Measurements from ENCODE around the gene PNPLA7.
"Not testable (repeated sequence)": the region's sequence is repeated elsewhere in the genome, so short reads cannot be mapped to it uniquely, and the experiment has no call there.

PNPLA7 gene

DNA sequence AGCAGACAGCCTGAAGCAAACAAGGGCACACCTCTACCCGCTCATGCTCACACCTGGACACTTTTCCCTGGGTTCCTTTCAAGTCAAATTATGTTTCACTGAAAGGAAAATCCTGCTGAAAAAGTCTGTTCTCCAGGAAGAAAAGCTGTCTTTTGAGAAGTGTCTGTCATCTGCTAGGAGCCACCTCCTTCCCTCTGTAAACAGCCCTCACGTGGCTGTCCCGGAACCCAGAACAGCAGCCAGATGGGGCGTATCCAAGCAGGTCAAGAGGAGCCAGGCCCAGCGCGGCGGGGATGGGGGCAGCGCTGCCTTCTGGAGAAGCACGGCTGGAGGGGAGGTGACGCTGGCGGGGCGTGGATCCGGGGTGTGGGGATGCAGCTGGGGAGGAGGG lies at the start of gene PNPLA7:
Gene PNPLA7, minus strand, starts transcription at position 172 of the 391 bp plus-strand sequence. CDS start 205 bp downstream, outside the sequence.
- peak; percentile 56 for DNase-seq

DNA sequence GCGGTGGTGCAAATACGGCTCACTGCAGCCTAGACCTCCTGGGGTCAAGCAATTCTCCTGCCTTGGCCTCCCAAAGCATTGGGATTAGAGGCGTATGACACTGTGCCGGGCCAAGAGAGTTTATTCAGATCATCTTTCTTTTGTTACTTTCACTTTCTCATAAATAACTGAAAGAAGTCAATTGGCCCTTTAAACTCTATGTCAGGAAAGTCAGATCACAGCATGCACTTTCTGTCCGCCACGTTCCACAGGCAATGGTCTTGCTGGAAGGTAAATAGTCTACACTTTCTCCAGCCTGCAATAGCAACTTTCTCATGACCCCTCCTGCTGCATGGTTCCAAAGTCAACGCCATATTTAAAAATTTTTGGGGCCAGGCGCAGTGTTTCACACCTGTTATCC lies 48.7 kb upstream of the PNPLA7 start:
- DNase-seq, result no peak

DNA sequence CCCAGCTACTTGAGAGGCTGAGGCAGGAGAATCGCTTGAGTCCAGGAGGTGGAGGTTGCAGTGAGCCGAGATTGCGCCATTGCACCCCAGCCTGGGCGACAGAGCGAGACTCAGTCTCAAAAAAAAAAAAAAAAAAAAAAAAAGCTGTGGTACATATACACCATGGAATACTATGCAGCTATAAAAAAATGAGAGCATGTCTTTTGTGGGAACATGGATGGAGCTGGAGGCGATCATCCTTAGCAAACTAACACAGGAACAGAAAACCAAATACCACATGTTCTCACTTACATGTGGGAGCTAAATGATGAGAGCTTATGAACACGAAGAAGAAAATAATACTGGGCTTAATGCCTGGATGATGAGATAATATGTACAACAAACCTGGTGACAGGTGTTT lies 46.4 kb upstream of the PNPLA7 start:
- not testable (repeated sequence) for DNase-seq

DNA sequence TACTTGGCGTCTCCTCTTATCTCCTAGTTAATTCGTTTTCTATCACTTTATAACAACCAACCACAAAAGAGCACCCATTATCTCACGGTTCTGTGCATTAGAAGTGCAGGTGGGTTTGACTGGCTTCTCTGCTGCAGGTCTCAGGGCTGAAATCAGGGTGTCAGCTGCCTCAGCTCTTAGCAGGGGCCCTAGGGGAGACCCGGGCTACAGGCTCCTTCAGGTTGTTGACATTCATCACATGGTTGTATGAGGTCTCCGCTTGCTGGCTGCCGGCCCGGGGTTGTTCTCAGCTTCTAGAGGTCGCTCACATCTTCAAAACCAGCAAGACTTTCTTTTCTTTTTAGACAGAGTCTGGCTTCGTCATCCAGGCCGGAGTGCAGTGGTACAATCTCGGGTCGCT lies 43.0 kb upstream of the PNPLA7 start:
- DNase-seq, result no peak

DNA sequence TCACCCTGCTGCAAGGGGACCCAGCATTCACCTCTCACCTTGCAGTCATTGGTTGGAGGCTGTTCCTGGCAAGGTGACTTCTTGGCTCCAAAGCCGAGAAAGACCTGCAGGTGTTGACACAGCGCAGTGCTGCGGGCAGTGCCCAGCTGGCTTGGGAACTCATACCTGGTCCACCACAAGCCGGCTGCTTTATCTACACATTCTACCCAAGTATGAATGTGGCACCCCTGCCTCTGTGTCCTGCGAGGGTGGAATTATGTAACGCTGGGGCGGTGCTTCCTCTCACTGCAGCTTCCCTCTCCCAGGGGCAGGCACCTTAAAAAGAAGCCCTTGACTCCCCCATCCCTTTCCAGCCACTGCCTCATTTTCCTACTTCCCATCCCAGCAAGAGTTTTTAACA lies 42.6 kb upstream of the PNPLA7 start:
- no peak for DNase-seq

DNA sequence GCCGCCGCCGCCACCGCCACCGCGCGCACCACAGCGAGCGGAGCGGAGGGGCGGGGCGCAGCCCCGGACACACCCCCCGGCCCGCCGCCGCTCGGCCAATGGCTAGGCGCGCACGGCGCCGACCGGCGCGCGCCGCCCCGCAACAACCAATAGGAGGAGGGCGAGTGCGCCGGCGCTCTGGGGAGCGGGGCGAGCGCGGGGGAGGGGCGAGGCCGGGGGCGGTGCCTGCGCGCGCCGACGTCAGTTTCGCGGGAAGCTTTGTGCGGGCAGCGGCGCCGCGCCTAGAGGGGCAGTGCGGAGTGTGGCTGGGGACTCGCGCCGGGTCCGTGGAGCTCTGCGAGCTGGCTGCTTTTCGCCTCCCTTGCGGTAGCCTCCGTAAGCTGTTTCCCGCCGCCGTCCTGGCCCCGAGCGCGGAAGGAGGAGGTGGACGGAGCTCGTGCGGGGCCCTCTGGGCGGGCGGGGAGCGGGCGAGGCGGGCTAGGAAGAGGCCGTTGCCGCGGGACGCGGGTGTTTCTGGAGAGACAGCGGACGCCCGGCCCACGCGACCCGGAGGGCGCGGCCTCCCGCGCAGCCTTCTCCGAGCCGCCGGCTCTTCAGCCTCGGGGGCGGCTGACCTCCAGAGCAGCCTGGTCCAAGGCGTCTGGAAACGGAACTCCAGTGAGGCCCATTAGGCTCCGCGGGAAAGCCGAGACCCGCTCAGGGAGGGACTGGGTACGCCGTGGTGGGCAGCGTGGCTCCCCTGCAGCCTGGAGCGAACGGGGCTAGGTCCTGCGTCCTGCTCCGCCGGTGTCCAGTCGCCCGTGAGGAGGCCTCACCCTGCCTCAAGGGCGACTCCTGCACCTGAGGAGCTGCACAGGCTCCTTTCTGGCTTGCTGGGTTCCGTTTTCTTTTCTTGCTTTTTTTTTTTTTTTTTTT lies 40.5 kb upstream of the PNPLA7 start, which contains the start of gene ZMYND19:
Gene ZMYND19, minus strand, starts transcription at position 44 of the 915 bp plus-strand sequence. CDS start 249 bp downstream, outside the sequence.
- DNase-seq, result peak; percentile 23

DNA sequence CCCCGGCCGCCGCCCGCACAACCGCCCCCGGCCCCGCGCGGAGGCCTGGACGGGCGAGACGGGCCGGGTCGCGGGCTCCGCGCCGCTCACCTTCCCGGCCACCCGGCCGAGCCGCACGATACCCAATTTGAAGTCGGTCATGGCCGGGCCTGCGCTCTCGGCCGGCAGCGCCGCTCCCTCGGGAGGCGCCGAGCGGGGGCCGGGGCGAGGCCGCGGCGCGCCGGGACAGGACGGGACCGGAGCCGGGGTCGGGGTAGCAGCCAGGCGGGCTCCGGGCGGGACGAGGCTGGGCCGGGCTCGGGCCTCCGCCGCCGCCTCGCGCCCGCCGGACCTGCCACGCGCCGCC lies 39.9 kb upstream of the PNPLA7 start:
- no peak for DNase-seq

DNA sequence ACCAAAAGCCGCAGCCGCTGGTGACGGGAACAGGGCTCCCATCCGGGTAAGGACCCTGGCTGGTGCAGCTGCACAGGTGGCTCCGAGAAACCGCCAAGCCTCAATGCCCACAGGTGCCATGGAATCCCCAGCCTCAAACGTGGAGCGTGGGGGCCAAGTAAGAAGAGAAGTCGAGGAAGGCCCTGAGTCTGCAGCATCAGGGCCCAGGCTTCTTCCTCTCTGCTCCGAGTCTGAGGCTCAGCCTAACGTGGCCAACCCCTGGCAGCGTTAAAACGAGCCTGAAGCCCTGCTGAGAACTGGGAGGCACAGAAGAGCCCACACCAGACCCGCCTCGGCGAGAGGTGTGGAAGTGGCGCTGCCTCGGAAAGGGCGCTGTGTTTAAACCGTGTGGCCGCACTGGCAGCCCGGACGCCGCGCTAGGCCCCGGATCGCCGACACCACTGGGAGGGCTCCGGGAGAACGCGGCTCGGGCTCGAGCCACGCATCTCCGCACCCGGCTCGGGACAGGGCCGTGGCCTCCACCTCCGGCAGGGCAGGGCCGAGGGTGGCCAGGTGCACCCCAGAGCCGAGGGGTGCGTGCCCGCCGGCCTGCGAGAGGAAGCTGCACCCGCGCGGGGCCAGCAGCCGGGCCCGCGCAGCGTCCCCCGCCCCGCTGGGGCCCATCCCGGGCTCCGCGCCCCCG lies 39.4 kb upstream of the PNPLA7 start:
- no peak for DNase-seq

DNA sequence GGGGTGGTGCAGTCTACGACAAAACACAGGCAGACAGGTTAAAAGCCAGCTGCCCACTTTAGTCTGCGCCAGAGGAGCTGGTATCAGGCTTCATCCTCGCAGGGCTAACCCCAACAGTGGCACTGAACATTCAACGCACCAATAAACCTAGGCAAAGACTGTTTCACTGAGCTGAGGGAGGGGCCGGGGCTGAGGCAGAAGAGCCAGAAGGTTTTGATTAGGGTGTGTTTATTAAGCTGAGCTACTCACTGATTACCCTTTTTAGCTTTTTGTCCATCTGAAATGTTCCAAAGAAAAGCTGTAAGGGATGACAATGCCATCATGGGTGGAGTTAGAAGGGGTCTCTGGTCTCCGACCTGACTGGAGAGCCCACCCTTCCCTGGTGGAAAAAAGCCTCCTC lies 38.7 kb upstream of the PNPLA7 start:
- no peak for DNase-seq

DNA sequence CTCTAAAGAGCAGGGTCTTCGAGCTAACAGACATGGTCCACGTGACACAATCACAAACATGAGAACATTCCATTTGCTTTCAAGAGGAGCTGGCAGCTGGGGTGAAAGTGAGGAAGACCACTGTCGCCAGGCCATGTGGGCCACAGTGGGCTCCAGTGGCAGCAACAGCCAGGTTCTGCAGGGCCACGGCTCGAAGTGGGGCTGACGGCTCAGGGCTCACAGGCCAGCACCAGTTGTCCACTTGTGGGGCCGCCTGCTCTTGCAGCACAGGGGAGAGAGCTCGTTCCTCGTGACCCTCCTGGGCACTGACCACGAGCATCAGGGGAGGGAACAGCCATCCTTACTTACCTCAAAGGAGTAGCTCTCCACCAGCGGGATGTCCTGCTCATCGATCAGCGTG lies 38.1 kb upstream of the PNPLA7 start:
- no peak for DNase-seq

DNA sequence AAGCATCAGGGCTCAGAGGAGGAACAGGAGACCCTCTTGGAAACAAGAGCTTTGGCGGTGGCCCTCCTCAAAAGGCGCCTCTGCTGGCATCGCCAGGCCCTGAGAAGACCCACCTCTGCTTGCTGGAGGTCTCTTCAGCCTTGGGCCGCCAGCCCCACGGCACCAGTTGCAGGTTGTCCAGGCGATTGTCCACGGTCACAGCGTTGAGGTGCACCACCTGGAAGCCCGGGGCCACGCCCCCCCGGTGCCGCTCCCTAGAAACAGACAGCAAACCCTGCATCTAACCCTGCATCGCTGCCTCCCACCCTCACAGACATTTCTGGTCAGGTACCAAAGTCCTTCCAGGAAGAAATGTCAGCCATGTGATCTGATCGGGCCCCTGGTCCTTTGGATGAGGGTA lies 36.7 kb upstream of the PNPLA7 start:
- DNase-seq, result no peak

DNA sequence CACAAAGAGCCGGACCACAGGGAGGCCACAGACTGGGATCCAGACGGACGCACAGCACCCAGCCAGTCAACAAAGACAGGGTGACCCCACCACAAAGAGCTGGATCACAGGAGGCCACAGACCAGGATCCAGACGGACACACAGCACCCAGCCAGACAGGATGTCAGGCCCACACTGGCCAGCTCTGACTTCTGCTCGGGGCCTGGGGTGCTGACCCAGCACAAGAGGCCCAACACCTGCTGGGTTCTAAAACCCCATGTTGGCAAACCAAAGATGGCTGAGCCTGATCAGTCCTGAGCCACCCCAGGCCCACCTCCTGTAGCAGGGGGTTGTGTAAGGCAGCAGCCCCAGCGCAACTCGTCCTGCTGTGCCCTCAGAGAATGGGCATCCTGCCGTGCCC lies 33.8 kb upstream of the PNPLA7 start:
- DNase-seq, result no peak

DNA sequence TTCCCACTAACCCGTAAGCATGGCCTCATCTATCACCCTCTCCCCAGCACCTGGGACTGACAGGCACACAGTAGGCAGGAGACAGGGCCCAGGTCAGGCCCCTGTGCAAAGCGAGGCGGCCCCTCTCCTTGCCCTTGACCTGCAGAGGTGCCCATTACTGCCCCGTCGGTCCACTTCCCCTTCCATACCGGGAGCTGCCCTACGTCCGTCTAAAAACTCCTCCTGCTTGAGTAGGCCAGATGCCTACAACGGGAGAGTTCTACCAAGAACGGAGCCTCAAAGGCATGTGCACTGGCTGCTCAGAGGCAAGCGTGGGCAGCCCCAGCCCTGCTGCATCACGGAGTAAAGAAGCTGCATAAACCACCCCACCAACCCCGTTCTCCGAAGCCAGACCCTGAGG lies 33.1 kb upstream of the PNPLA7 start:
- DNase-seq, result no peak

DNA sequence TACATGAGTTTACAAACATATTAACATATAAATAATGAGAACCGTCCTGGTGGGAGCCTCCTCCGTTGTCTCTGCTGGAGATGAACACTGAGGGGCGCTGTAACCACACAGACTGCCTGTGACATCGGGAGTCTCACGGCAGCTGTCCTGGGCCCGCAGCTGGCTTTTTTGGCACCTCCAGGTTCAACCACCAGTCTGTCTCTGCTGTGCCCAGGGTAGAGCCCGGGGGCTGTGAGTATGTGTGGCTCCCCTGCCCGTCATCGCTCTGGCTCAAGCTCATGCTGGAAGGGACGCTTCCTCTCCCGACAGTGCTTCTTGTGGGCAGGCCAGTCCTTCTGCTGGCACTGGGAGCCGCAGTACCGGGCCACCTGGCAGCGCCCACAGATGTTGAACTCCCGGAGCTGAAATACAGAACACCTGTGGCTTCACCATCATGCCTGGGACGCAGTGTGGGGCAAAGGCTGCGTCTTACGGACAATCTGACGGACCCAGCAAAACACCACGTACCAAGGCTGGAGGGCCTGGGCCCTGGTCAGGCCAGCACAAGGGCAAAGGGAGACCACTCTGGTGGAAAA lies 32.2 kb upstream of the PNPLA7 start:
- DNase-seq, result no peak

DNA sequence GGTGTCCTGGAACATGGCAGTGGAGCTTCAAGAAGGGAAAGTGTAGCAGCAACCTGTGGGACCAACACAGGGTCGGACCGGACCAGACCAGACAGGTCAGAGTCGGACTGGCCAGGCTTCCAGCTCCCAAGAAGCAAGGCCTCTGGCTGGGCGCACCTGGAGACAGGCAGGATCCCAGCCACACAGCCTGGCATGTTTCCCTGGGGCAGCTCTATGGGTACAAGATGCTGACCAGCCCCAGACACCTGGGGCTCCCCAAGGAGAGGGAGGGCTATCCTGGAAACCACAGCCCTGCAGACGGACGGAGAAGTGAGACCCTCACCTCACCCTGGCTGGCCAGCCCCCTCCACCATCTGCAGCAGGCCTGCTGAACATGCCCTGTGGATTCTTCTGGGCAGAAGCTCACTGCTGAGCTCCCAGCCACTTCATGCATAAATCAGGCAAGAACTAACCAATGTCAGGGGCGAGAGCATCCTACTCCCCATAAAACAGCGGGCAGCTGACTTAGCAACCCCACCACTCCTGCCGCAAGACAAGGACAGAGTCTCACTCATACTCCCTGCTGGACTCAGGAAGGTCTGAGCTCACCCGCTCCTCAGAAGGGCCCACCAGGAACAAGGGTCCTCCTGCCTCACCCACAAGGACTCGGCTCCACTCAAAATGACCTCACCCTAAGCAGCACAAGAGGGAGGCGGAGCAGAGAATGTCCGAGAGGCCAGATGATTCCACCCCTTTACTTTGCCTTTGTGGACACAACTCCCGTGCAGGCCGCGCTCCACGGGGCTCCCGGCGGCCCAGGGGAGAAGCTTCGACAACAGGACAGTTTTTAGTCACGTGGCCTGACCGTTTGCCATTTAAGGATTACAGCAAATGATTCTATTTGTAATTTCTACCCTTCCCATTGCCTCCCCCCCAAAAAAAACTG lies 31.4 kb upstream of the PNPLA7 start:
- no peak for DNase-seq

DNA sequence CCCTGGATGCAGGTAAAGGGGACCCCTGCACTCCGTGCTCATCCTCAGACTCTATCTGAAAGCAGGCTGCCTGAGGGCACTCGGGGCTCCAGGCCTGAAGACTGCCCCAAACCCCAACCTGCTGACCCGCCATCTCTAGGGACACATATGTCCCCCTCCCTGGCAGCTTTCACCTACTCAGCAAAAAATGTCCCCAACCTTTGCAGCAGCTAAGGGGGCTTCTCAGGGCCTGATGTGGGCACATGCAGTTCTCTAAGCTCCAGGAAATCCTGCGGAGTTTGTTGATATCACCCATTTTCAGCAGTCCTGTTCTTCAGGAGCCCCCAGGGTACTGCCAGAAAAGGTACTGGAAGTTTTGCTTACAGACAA lies 30.7 kb upstream of the PNPLA7 start:
- DNase-seq, result no peak

DNA sequence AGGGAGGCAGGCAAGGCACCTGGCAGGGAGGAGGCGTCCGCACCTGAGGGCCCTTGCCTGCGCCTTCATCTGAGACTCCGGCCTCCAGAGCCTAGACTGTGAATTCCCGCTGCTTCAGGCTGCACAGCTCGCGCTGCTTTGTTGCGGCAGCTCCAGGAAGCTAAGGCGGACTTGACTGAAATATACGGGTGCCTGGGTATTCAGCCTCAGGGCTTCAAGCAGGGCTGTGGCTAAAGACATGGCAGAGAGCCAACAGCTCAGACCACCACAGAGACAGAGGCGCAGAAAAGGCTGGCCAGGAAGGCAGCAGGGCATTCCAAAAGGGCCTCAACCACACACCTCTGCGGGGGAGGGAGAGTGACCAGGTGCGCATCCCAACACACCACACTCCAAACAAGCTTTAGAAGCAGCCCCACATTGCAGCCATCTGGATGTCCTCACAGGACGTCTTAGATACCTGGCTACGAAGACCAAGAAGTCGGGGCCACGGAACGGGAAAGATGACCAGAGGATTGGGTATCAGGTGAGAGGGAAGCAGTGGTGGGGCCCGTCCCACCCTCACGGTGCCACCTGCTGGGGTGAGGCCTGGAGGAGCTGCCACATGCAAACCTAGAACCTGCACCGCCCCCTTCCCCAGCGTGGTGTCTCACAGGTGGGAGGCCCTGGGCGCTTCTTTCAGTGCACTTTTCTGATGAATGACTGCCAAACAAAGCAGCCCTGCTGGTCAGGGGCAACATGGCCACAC lies 30.2 kb upstream of the PNPLA7 start:
- no peak for DNase-seq

DNA sequence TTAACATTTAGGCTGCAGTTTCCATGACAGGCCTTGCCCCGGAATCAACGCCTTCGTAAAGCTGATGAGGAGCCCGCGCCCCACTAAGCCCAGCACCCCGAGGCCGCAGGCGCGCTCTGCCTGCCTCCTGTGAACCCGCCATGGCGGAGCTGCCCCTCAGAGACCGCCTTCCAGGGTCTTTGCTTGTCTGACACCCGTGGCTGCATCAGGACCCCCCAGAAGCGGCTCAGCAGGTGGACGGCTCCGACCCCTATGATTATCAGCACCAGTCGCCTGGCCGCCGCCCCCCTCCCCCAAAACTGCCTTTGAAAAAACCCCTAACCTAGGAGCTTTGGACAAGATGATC lies 29.0 kb upstream of the PNPLA7 start:
- no peak for DNase-seq

DNA sequence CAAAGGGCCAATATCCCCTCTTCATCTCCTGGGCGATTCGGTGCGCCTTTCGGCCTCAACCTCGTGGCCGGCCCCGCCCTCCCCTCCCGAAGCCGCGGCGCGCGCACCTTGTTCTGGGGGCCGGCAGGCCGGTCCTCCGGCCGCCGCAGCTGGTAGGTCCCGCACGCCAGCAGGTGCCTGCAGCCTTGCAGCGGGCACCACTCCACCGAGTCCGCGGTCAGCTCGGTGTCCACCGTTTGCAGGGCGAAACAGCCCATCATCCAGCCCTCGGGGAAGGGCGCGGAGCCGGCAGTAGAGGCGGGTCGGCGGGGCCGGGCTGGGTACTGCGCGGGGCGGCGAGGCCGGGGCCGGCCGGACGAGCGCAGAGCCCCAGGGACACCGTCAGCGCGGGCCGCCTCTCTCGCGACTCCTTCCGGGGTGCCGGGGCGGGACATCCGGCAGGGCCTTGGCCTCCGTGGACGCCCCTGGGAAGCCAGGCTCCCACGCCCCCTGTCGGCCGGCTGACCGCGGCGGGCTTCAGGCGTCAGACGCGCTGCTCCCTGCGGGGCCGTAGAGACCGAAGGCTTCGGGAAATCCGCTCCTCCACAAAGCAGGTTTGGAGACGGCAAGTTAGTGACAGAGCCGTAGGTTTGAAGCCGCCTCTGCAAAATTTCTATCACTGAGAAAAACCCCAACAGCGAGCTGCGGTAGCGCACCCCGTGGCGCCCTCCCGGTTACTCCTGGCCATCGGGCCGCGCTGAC lies 28.5 kb upstream of the PNPLA7 start, which contains the start of gene DPH7:
Gene DPH7, minus strand, starts transcription at position 408 of the 741 bp plus-strand sequence. Its CDS starts 148 bp downstream, at position 260.
- DNase-seq, result peak; percentile 49

DNA sequence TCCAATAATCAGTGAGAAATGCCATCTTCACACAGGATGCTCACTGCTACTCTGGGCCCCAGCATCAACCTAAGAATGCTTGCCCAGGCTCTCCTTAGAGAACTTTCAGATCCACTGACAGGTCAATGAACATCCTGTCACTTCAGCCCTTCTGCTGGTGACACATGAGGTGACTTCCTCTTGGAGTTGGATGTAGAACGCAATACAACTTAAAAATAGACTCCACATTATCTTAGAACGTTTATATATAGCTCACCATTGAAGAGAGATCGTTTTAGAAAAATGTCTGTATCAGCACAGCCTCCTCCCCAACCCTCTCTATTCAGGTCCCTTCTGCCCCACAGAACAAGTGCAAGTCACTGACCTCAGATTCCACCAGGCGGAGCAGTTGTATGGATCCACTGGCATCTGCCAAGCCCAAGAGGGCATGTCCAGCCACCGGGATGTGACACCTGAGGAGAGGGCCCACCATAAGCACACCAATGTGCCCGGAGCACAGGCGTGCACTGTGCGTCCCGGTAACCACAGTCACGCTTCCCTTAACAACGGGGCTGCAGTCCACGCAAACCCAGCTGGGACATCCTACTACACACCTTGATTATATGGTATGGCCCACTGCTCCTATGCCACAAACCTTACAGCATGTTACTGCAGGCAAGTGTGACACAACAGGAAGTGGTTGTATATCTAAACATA lies 25.7 kb upstream of the PNPLA7 start:
- DNase-seq, result no peak

DNA sequence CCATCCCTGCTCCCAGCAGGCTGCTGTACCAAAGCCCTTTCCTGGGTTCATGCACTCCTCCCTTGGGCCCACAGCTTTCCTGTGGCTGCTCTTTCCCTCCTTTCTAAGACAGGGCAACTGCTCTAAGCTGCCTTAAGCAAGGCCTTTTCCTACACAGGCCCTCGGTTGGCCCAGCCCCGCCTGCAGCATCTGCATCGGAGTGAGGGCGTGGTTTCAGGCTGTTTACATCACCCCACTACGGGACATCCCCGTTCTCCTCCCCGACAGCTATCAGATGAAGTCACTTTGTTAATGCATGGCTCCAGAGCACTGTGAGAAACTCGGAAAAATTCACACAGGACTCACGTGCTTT lies 25.1 kb upstream of the PNPLA7 start:
- DNase-seq, result no peak
